ENCODE data around the gene SETD2.
"Not testable (repeated sequence)": the region's sequence is repeated elsewhere in the genome, so short reads cannot be mapped to it uniquely, and the experiment has no call there.

Gene SETD2

GRCh38 chr3:47149339-47149933 is 14.5 kb downstream of the SETD2 start:
- DNase-seq (ENCODE audit: low spot score): no peak

- no peak for DNase-seq (ENCODE audit: low spot score)
Measured at GRCh38 chr3:47145272-47145671, 18.6 kb downstream of the SETD2 start.

- no peak for DNase-seq (ENCODE audit: low spot score)
Measured at GRCh38 chr3:47143068-47143467, 20.8 kb downstream of the SETD2 start.

- not testable (repeated sequence) for DNase-seq (ENCODE audit: low spot score)
Measured at GRCh38 chr3:47142536-47142935, 21.4 kb downstream of the SETD2 start.

- not testable (repeated sequence) for DNase-seq (ENCODE audit: low spot score)
Measured at GRCh38 chr3:47140973-47141461, 22.9 kb downstream of the SETD2 start.

- DNase-seq (ENCODE audit: low spot score): not testable (repeated sequence)
Measured at GRCh38 chr3:47140553-47140952, 23.4 kb downstream of the SETD2 start.

- DNase-seq (ENCODE audit: low spot score): no peak
Measured at GRCh38 chr3:47134311-47134710, 29.6 kb downstream of the SETD2 start.

- no peak for DNase-seq (ENCODE audit: low spot score)
Measured at GRCh38 chr3:47133641-47134040, 30.3 kb downstream of the SETD2 start.

GRCh38 chr3:47130557-47130956 is 33.4 kb downstream of the SETD2 start:
- DNase-seq (ENCODE audit: low spot score): no peak

GRCh38 chr3:47128137-47128536 is 35.8 kb downstream of the SETD2 start:
- DNase-seq (ENCODE audit: low spot score): no peak

GRCh38 chr3:47123857-47124256 is 40.1 kb downstream of the SETD2 start:
- no peak for DNase-seq (ENCODE audit: low spot score)

GRCh38 chr3:47121409-47121808 is 42.5 kb downstream of the SETD2 start:
- DNase-seq (ENCODE audit: low spot score): no peak

- DNase-seq (ENCODE audit: low spot score): no peak
Measured at GRCh38 chr3:47120138-47120537, 43.8 kb downstream of the SETD2 start.

GRCh38 chr3:47119387-47119786 is 44.5 kb downstream of the SETD2 start:
- DNase-seq (ENCODE audit: low spot score): not testable (repeated sequence)

GRCh38 chr3:47117807-47118364 is 46.0 kb downstream of the SETD2 start:
- DNase-seq (ENCODE audit: low spot score): no peak

GRCh38 chr3:47115524-47115923 is 48.4 kb downstream of the SETD2 start:
- not testable (repeated sequence) for DNase-seq (ENCODE audit: low spot score)

GRCh38 chr3:47113669-47114365 is 50.1 kb downstream of the SETD2 start:
- no peak for DNase-seq (ENCODE audit: low spot score)

- DNase-seq (ENCODE audit: low spot score): no peak
Measured at GRCh38 chr3:47112997-47113396, 50.9 kb downstream of the SETD2 start.

GRCh38 chr3:47109393-47109792 is 54.5 kb downstream of the SETD2 start:
- DNase-seq (ENCODE audit: low spot score): no peak

GRCh38 chr3:47108546-47108945 is 55.4 kb downstream of the SETD2 start:
- no peak for DNase-seq (ENCODE audit: low spot score)

GRCh38 chr3:47104259-47104658 is 59.7 kb downstream of the SETD2 start:
- no peak for DNase-seq (ENCODE audit: low spot score)

- DNase-seq (ENCODE audit: low spot score): no peak
Measured at GRCh38 chr3:47103619-47104018, 60.3 kb downstream of the SETD2 start.

GRCh38 chr3:47102081-47102600 is 61.8 kb downstream of the SETD2 start:
- DNase-seq (ENCODE audit: low spot score): no peak

Data from ecto neural progenitor cell (in vitro differentiated cells).